GM12872 (cell line): Measurements from ENCODE around the gene C6orf132.

ENCODE experiments used
- CTCF ChIP-seq: IDR thresholded peaks from 3 replicates; pipeline ENCODE4 v1.5.1; 2011; ENCODE audit warnings: low read depth, mild to moderate bottlenecking, low read length, moderate library complexity; ENCODE audit not compliant: insufficient read depth

Gene C6orf132

GRCh38 chr6:42053601-42054000, 88.8 kb downstream of the C6orf132 start:
- no peak for TF ChIP-seq CTCF

- TF ChIP-seq CTCF, result no peak
Measured at GRCh38 chr6:42051268-42051653, 91.2 kb downstream of the C6orf132 start.
